Mesendoderm (in vitro differentiated cells): ENCODE data around the gene BRD7.
"Not testable (repeated sequence)": the region's sequence is repeated elsewhere in the genome, so short reads cannot be mapped to it uniquely, and the experiment has no call there.

Experiments used
- DNase-seq: peaks from one replicate; pipeline ENCODE4 v3.0.0; 2013
- H2AK5ac ChIP-seq: 2 replicates; pipeline ENCODE4 v1.6.1; 2013; ENCODE audit warnings: low read length, inconsistent platforms
- H2BK120ac ChIP-seq: 2 replicates; pipeline ENCODE4 v1.6.1; 2013; ENCODE audit warnings: low read depth, mild to moderate bottlenecking, low read length, moderate library complexity, mixed read lengths
- H2BK15ac ChIP-seq: replicated peaks from 2 replicates; pipeline ENCODE4 v1.6.1; 2013; ENCODE audit warnings: low read depth, mild to moderate bottlenecking, moderate library complexity
- H2BK5ac ChIP-seq: 2 replicates; pipeline ENCODE4 v1.6.1; 2013; ENCODE audit warnings: low read length, inconsistent platforms
- H3K18ac ChIP-seq: 2 replicates; pipeline ENCODE4 v1.6.1; 2013; ENCODE audit warnings: mild to moderate bottlenecking, low read length, mixed read lengths
- H3K23ac ChIP-seq: one replicate; pipeline ENCODE4 v1.6.1; 2013; ENCODE audit warnings: low read length
- H3K27ac ChIP-seq: 2 replicates; pipeline ENCODE4 v1.5.1; 2013; ENCODE audit warnings: low read depth, mild to moderate bottlenecking, inconsistent platforms, low read length, moderate library complexity
- H3K27me3 ChIP-seq: 2 replicates; pipeline ENCODE4 v1.6.1; 2013; ENCODE audit warnings: low read length, control low read depth, mild to moderate bottlenecking, inconsistent platforms; ENCODE audit not compliant: insufficient read depth, poor library complexity
- H3K36me3 ChIP-seq: 2 replicates; pipeline ENCODE4 v1.6.1; 2013; ENCODE audit warnings: low read length, inconsistent platforms; ENCODE audit not compliant: control insufficient read depth, insufficient read depth
- H3K4ac ChIP-seq: one replicate; pipeline ENCODE4 v1.6.1; 2013; ENCODE audit warnings: low read depth, mild to moderate bottlenecking, low read length, moderate library complexity
- H3K4me1 ChIP-seq: 2 replicates; pipeline ENCODE4 v1.6.1; 2013; ENCODE audit warnings: low read depth, low read length, inconsistent platforms; ENCODE audit not compliant: control insufficient read depth
- H3K4me2 ChIP-seq: 2 replicates; pipeline ENCODE4 v1.6.1; 2013; ENCODE audit warnings: low read length
- H3K4me3 ChIP-seq: 2 replicates; pipeline ENCODE4 v1.5.1; 2013; ENCODE audit warnings: mild to moderate bottlenecking, low read length
- H3K56ac ChIP-seq: one replicate; pipeline ENCODE4 v1.6.1; 2013; ENCODE audit warnings: low read length
- H3K79me1 ChIP-seq: 2 replicates; pipeline ENCODE4 v1.6.1; 2013; ENCODE audit warnings: low read length, inconsistent platforms
- H3K79me2 ChIP-seq: 2 replicates; pipeline ENCODE4 v1.6.1; 2013; ENCODE audit warnings: mild to moderate bottlenecking, low read length; ENCODE audit not compliant: control insufficient read depth, insufficient read depth
- H3K9ac ChIP-seq: 2 replicates; pipeline ENCODE4 v1.6.1; 2013; ENCODE audit warnings: low read length, inconsistent platforms
- H4K5ac ChIP-seq: one replicate; pipeline ENCODE4 v1.6.1; 2013; ENCODE audit warnings: low read length
- H4K8ac ChIP-seq: one replicate; pipeline ENCODE4 v1.6.1; 2013; ENCODE audit warnings: low read depth, mild to moderate bottlenecking, control low read depth, low read length, moderate library complexity
- WGBS: extraction: QIAGEN DNeasy Blood & Tissue Kit; methylation state at CpG from one replicate; pipeline ENCODE4 v1.1.7; 2013; ENCODE audit warnings: low lambda C conversion rate, missing lambda C conversion rate; ENCODE audit not compliant: insufficient coverage; ENCODE audit errors: extremely low coverage; 5-methylcytosine and 5-hydroxymethylcytosine counted together

The BRD7 gene

GRCh38 chr16:50343566-50343965 is 25.2 kb downstream of the BRD7 start:
- not testable (repeated sequence) for H3K4ac ChIP-seq, H3K36me3 ChIP-seq, H2BK15ac ChIP-seq, H3K4me3 ChIP-seq, H3K27ac ChIP-seq, H3K18ac ChIP-seq, H2BK5ac ChIP-seq, H3K4me2 ChIP-seq, H3K4me1 ChIP-seq, H4K5ac ChIP-seq, H4K8ac ChIP-seq, H3K79me2 ChIP-seq, H2AK5ac ChIP-seq, H3K23ac ChIP-seq, DNase-seq, H3K56ac ChIP-seq, H3K9ac ChIP-seq, H3K79me1 ChIP-seq, H2BK120ac ChIP-seq, H3K27me3 ChIP-seq
- WGBS: no CpG with 5 or more reads among the region's 8 CpGs

GRCh38 chr16:50340578-50340977 is 28.2 kb downstream of the BRD7 start:
- no peaks in the 10 kb centered on the region for H3K79me1 ChIP-seq
- no peak overlapping the region for H2BK120ac ChIP-seq
- H3K27me3 ChIP-seq: no peaks in the 10 kb centered on the region
- no peak for DNase-seq
- H4K5ac ChIP-seq: no peak overlapping the region
- H3K23ac ChIP-seq: no peak overlapping the region
- no peaks in the 10 kb centered on the region for H3K4me1 ChIP-seq
- no CpG with 5 or more reads among the region's 2 CpGs for WGBS
- H3K18ac ChIP-seq: no peak overlapping the region
- H4K8ac ChIP-seq: no peak overlapping the region
- H2AK5ac ChIP-seq: no peak overlapping the region
- no peak overlapping the region for H3K4me2 ChIP-seq
- H2BK5ac ChIP-seq: no peak overlapping the region
- no peaks in the 10 kb centered on the region for H3K79me2 ChIP-seq
- no peak overlapping the region for H3K56ac ChIP-seq
- H3K4ac ChIP-seq: no peak overlapping the region
- no peak overlapping the region for H2BK15ac ChIP-seq
- no peak overlapping the region for H3K4me3 ChIP-seq
- no peak overlapping the region for H3K9ac ChIP-seq
- peaks cover 2% of the 10 kb centered on the region for H3K36me3 ChIP-seq
- H3K27ac ChIP-seq: no peak overlapping the region

- Histone ChIP-seq H3K4me3 (no peak overlapping the region), H3K79me2 (no peaks in the 10 kb centered on the region), H3K4me2 (no peak overlapping the region), H3K79me1 (no peaks in the 10 kb centered on the region), H2BK5ac (no peak overlapping the region), H3K27me3 (no peaks in the 10 kb centered on the region), H2BK120ac (no peak overlapping the region), H3K27ac (no peak overlapping the region), H3K18ac (no peak overlapping the region), H3K56ac (no peak overlapping the region), H3K4ac (no peak overlapping the region), H4K5ac (no peak overlapping the region), H3K9ac (no peak overlapping the region), H3K23ac (no peak overlapping the region), H2AK5ac (no peak overlapping the region), H3K4me1 (no peaks in the 10 kb centered on the region), H3K36me3 (peaks cover 3% of the 10 kb centered on the region), H4K8ac (no peak overlapping the region), H2BK15ac (no peak overlapping the region)
- no peak for DNase-seq
- no CpG with 5 or more reads among the region's 8 CpGs for WGBS
Observed at GRCh38 chr16:50338371-50339231, 30.2 kb downstream of the BRD7 start.

- Histone ChIP-seq H2BK5ac (no peak overlapping the region), H2AK5ac (no peak overlapping the region), H3K4me1 (no peaks in the 10 kb centered on the region), H3K9ac (no peak overlapping the region), H3K27ac (no peak overlapping the region), H3K36me3 (peaks cover 3% of the 10 kb centered on the region), H3K4ac (no peak overlapping the region), H3K18ac (no peak overlapping the region), H3K4me3 (no peak overlapping the region), H2BK120ac (no peak overlapping the region), H4K5ac (no peak overlapping the region), H3K4me2 (no peak overlapping the region), H2BK15ac (no peak overlapping the region), H4K8ac (no peak overlapping the region), H3K79me2 (no peaks in the 10 kb centered on the region), H3K56ac (no peak overlapping the region), H3K27me3 (no peaks in the 10 kb centered on the region), H3K79me1 (no peaks in the 10 kb centered on the region), H3K23ac (no peak overlapping the region)
- no CpG with 5 or more reads among the region's 1 CpG for WGBS
- DNase-seq: no peak
Observed at GRCh38 chr16:50336884-50337283, 31.9 kb downstream of the BRD7 start.

GRCh38 chr16:50335196-50335958 is 33.4 kb downstream of the BRD7 start:
- no peak overlapping the region for H3K4me2 ChIP-seq
- no peak overlapping the region for H2AK5ac ChIP-seq
- no peak overlapping the region for H2BK120ac ChIP-seq
- H3K79me1 ChIP-seq: no peaks in the 10 kb centered on the region
- no peak overlapping the region for H2BK5ac ChIP-seq
- no peak overlapping the region for H4K8ac ChIP-seq
- no peaks in the 10 kb centered on the region for H3K79me2 ChIP-seq
- DNase-seq: no peak
- no peaks in the 10 kb centered on the region for H3K4me1 ChIP-seq
- no peak overlapping the region for H4K5ac ChIP-seq
- H3K36me3 ChIP-seq: peaks cover 3% of the 10 kb centered on the region
- H3K18ac ChIP-seq: no peak overlapping the region
- H3K9ac ChIP-seq: no peak overlapping the region
- no peaks in the 10 kb centered on the region for H3K27me3 ChIP-seq
- H3K23ac ChIP-seq: no peak overlapping the region
- no peak overlapping the region for H3K27ac ChIP-seq
- no peak overlapping the region for H3K4ac ChIP-seq
- no peak overlapping the region for H2BK15ac ChIP-seq
- WGBS: no CpG with 5 or more reads among the region's 8 CpGs
- H3K4me3 ChIP-seq: no peak overlapping the region
- no peak overlapping the region for H3K56ac ChIP-seq
